ENCODE results near the gene GAB2.
A peak's percentile ranks its signal among the peaks of the same experiment; 100 is the strongest.

The GAB2 gene

DNA sequence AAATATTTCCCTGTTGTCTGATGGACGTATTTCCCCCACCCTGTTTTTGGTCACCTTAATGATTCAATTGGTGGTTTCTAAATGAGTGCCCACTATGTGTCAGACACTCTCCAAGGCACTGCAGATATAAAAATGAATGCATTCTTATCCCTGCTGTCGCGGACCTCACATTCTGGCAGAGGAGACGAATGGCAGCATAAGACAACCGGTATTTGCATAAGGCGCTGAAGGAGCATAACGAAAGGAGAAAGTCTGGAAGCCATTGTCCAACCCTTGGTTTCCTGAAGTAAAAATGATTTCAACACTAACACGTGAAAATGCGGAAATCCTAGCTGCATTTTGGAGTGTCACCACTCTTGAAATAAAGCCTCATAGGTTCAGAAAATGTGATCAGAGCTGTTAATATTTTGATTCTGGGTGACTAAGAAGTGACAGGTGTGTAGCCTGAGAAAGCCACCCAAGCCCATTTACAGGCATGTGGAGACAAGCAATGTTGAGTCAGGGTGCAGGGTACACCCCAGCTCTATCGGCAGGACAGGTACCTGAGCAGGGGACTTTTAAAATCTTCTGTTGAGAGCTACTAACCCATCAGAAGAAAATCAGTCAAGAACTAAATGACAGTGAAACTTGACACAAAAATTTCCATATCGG is 10.1 kb upstream of the GAB2 start:
- DNase-seq, result peak in 1 of 2 donors; percentile 11

- no peak for DNase-seq
Observed at GRCh38 chr11:78426845-78427244, 9.2 kb upstream of the GAB2 start.

DNA sequence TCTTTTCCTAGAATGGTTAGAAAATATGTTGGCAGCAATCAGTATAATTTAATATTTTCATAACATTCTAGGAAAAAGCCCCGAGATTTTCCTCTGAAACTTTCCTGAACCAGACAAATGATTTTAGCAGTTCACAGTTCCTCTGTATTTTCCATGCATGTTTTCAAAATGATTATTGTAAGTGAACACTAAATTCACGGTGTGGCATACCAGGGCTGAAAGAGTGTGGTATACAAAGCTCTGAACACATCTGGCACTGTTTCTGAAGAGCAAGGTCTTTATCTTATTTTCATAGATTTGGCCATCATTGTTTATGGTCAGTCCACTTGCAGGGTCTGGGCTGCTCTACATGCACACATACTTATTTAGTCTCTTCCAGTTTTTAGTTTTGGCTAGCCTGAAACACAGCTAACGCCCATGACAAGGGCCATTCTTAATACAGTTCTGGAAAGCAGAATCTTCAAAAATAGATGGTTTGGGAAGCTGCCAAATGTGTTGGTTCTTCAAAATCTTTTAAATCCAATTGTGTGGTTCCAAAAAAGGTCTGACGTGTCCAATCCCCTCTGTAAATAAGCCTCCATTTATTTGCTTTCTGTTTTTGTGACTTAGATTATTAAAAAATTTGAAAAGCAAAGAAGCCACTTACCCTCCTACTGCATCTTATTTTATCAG is 7.9 kb upstream of the GAB2 start:
- no peak for DNase-seq

DNA sequence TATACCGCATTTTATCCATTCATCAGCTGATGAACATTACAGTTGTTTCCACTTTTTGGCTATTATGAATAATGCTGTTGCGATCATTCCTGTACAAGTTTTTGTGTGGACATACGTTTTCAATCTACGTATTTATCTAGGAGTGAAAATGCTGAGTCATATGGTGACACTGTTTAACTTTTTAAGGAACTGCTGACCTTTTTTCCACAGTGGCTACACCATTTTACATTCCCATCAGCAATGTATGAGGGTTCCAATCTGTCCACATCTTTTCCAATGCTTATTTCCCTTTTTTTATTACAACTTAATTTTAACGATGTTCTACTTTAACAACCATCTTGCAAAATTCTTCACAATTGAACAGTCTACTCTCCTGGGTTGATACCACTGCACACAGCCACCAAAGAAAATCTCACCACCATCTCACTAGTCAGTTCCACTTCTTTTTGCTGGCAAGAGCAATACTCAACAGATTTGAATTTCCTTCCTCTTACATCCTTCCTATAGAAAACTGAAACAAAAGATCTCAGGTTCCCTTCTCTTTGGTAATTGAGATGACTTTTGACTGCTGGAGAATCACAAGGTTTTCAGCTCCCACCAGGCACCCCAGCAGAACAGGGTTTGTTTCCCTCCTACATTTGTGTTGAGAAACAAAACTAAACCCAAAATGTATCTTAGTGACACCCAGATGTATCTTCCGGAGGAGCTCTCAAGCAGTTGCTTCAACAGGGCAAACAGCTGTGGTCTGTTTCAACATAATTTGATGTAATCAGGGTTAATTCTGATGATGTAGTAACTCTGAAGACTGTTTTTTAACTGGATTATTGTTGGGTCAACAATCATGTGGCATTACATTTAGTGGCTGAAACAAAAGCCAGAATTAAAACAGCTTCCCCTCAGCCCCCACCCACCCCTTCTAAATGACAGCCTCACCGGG is 7.0 kb upstream of the GAB2 start:
- peak; percentile 24 to 54 for DNase-seq

GRCh38 chr11:78423241-78423640 is 5.6 kb upstream of the GAB2 start:
- no peak for DNase-seq

- DNase-seq, result peak in 1 of 2 donors; percentile 72
Observed at GRCh38 chr11:78420796-78421209, 3.2 kb upstream of the GAB2 start.

GRCh38 chr11:78420255-78420764 is 2.7 kb upstream of the GAB2 start:
- DNase-seq, result peak; percentile 46 to 56

- peak in 1 of 2 donors; percentile 68 for DNase-seq
Observed at GRCh38 chr11:78419327-78419726, 1.7 kb upstream of the GAB2 start.

DNA sequence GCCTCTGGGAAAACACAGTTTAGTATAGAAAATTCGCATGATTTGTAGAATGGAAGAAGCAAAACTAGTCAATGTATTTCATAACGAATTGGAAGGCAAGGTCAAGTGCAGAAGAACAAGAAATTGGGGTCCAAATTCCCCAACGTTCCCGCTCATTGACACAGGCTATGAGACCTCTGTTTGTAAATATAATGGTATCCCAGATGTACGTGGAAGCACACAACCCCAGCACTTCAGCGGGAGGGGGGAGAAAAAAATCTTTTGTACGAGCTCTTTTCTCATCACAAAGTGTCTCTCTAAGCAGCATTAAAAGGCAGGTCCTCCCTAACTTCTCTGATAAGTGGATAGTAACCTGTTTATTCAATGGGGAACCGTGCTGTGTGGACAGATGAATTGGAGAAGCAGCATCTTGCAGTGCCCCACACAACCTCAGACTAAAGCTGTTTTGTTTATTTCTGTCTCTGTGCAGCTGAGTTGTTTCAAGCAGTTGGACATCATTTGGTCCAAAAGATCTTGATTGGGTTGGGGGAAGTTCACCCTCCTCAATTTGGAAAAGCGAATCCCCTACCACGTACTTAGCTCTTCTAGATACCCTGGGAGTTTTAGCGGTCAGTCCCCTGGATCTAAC is 1.1 kb upstream of the GAB2 start:
- no peak for DNase-seq

GRCh38 chr11:78417888-78418583 is 416 bp upstream of the GAB2 start:
- peak; percentile 81 to 86 for DNase-seq

DNA sequence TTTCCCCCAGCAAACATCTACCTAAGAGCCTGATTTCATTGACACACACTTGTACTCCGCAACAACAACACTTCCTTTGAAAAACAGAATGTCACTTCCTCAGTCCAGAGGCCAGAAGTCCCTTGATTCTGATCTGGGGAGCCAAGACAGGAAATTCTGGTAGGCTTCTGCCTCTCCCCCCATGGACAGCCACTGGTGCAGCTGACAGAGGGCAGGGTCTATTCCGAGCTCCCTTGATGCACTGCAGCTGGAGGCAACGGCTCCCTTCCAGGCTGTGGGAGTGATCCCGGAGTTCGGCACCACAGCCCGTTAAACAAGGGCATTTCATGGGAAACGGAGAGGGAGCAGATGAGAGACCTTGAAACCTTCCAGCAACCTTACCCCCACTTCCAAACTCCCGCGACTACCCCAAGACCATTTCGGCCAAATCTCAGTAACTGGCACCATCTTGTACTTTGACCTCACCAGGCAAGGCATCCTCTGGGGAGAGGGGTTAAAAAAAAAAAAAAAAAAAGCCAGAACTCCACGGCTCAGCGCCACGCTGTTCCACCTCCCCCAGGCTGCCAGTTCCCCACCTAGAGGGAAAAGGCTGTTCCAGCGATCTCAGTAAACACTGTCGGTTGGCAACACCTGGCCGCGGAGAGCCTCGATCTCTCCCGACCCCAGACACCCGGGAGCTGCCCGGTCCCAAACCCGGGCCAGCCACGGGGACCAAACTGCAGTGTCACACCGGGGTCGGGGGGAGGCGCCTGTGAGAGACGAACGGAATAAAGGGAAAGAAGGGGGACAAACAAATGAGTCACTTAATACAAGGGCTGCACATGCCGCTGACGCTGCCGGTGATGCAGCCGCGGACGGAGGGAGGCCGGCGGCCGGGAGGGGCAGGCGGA is 1.1 kb downstream of the GAB2 start:
- peak; percentile 79 to 81 for DNase-seq

DNA sequence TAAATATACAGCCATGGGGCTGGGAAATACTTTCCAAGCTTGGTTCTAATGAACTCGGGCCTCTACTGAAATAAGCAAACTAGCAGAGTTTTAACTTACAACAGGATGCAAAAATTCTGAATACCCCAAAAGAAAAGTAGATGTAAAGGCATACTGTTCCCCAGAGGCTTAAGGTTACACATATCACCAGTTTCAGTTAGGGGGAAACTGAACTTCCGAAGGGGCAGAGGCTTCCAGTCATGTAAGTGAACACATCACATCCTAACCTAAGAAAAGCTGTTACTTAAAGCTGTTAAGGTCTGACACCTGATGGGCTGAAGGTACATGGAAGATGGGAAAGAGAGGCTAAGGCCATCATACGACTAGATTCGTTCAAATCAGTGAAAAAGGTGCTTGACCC is 2.3 kb downstream of the GAB2 start:
- DNase-seq, result no peak

DNA sequence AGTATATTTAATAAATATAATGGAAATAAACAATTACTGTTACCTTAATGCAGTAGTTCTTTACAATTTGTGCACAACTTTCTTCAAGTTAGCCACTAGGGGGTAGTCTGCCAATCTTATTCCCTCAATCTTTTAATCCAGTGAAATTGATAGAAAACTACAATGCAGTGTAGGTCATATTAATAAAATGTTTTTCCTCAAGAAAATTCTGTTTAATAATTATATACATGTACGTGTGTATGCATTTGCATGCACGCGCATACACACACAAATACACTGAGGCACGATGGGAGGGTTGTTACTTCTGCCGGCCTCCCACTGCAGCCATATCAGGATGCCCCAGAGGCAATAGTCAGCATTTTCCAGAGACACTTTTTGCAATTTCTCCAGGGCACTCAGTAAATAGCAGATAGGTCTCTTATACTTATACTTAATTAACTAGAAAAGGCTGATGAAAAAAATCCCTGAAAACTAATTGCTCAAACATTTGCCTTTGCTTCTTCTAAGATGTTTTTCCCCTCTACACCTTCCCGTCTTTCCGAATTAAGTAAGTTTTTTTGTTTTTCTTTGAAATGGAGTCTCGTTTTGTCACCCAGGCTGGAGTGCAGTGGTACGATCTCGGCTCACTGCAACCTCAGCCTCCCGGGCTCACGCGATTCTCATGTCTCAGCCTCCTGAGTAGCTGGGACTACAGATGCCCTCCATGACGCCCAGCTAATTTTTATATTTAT is 3.1 kb downstream of the GAB2 start:
- DNase-seq, result peak in 1 of 2 donors; percentile 34

GRCh38 chr11:78408619-78409018 is 9.0 kb downstream of the GAB2 start:
- DNase-seq, result no peak

DNA sequence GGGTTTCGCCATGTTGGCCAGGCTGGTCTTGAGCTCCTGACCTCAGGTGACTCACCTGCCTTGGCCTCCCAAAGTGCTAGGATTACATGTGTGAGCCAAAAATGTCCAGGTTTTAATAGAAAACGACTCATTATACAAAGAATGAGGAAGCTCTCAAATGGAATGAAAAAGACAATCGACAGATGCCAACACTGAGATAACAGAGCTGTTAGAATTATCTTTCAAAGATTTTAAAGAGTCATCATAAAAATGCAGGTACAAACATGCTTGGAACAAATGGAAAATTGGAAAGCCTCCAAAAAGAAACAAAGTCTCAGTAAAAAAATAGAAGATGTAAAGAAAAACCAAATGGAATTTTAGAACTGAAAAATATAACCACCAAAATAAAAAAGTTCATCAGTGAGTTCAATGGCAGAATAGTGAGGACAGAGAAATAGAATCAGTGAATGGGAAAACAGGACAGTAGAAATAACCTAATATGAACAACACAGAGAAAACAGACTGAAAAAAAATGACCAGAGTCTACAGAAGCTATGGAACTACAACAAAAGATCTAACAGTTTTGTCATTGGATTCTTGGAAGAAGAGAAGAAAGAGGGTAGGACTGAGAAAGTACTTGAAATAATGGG is 10.9 kb downstream of the GAB2 start:
- no peak for DNase-seq

GRCh38 chr11:78405805-78406204 is 11.8 kb downstream of the GAB2 start:
- DNase-seq, result no peak

GRCh38 chr11:78403781-78404180 is 13.8 kb downstream of the GAB2 start:
- DNase-seq, result no peak

GRCh38 chr11:78402847-78403246 is 14.8 kb downstream of the GAB2 start:
- no peak for DNase-seq

DNA sequence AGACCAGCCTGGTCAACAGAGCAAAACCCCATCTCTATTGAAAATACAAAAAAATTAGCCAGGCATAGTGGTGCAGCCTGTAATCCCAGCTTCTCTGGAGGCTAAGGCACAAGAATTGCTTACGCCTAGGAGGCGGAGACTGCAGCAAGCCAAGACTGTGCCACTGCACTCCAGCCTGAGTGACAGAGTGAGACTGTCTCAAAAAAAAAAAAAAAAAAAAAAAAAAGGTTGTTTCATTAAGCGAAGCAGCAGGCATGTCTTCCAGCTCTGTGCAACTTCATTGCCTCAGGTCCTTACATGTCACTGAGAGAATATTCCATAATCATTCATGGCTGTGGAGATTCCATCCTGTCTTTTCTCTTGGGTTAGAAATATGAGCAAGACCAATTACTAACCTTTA is 16.9 kb downstream of the GAB2 start:
- no peak for DNase-seq

DNA sequence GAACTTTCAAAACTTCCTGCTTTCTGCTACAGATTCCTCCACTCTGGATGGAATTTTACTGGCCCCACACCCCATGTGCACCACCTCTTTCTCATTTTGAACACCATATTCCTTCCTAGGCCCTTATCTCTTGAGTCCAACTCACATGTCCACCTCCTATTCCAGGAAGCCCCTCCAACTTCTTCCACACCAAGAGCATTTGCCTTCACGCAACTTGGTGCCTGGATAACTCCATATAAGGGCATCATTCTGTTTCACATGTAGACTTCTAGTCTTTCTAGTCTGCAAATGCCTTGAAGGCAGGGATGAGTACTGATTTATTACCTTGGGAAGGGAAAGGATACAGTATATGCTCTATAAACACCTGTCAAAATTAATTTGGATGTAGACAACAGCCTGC is 17.5 kb downstream of the GAB2 start:
- DNase-seq, result no peak

Data from CD4-positive, alpha-beta T cell treated with Interferon alpha-2 for 1 hour (primary cell).